ENCODE measurements around the gene MAML1. TPM values are rescaled to one million over a fixed set of nuclear protein-coding genes. Genes with fewer than 3 reads are reported as not detected.

MAML1 gene
- polyA plus RNA-seq, 1 donor from 2014 or later, result 6.8 TPM

DNA sequence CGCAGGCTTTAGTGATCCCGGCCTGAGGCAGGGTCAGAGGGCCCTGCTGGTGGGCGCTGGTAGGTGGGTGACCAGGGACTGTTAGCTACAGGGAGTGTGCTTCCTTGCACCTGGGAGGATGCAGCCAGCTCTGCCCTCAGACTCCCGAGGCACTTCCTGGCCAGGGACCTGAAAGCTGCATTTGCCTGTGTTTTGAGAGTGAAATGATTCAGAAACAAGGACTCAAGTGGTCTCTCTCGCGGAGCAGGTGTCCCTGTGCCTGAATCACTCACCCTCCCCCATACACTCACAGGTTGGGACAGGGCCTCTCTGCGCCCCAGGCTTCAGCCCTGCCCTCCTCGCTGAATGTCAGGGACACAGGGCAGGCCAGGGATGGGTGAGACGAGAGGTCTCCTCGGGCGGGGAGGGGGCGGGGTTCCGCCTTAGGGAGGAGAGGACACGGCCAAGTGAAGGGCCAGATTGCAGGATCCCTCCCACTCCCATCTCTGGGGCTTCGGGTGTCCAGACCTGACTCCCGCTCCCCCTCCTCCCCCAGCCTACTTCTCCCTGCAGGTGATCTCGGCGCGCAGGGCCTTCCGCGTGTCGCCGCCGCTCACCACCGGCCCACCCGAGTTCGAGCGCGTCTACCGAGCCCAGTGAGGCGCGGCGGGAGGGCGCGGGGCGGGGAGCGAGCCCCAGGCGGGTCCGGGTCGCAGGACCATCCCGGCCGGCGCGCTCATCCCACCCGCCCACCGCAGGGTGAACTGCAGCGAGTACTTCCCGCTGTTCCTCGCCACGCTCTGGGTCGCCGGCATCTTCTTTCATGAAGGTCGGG is 62.6 kb downstream of the MAML1 start:
- no peak overlapping the region for H3K4me2 ChIP-seq (ENCODE audit: low read length)
- TF ChIP-seq EZH2 (IDR thresholded peaks at IDR 0.05; ENCODE audit: borderline replicate concordance, insufficient read depth, low read length, poor library complexity, severe bottlenecking) (no peak), EP300 (conservative IDR thresholded peaks at IDR 0.05; ENCODE audit: poor library complexity, severe bottlenecking) (no peak), POLR2AphosphoS5 (IDR thresholded peaks at IDR 0.05) (no peak), TAF1 (IDR thresholded peaks at IDR 0.05; ENCODE audit: low read depth) (no peak), RAD21 (conservative IDR thresholded peaks at IDR 0.05) (no peak), SMC3 (conservative IDR thresholded peaks at IDR 0.05; ENCODE audit: poor library complexity) (no peak), MXI1 (conservative IDR thresholded peaks at IDR 0.05; ENCODE audit: poor library complexity, severe bottlenecking) (no peak)
- TF ChIP-seq, protein P1, sequence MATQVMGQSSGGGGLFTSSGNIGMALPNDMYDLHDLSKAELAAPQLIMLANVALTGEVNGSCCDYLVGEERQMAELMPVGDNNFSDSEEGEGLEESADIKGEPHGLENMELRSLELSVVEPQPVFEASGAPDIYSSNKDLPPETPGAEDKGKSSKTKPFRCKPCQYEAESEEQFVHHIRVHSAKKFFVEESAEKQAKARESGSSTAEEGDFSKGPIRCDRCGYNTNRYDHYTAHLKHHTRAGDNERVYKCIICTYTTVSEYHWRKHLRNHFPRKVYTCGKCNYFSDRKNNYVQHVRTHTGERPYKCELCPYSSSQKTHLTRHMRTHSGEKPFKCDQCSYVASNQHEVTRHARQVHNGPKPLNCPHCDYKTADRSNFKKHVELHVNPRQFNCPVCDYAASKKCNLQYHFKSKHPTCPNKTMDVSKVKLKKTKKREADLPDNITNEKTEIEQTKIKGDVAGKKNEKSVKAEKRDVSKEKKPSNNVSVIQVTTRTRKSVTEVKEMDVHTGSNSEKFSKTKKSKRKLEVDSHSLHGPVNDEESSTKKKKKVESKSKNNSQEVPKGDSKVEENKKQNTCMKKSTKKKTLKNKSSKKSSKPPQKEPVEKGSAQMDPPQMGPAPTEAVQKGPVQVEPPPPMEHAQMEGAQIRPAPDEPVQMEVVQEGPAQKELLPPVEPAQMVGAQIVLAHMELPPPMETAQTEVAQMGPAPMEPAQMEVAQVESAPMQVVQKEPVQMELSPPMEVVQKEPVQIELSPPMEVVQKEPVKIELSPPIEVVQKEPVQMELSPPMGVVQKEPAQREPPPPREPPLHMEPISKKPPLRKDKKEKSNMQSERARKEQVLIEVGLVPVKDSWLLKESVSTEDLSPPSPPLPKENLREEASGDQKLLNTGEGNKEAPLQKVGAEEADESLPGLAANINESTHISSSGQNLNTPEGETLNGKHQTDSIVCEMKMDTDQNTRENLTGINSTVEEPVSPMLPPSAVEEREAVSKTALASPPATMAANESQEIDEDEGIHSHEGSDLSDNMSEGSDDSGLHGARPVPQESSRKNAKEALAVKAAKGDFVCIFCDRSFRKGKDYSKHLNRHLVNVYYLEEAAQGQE (IDR thresholded peaks at IDR 0.05; ENCODE audit: borderline replicate concordance), result no peak
- TF ChIP-seq, protein P2, sequence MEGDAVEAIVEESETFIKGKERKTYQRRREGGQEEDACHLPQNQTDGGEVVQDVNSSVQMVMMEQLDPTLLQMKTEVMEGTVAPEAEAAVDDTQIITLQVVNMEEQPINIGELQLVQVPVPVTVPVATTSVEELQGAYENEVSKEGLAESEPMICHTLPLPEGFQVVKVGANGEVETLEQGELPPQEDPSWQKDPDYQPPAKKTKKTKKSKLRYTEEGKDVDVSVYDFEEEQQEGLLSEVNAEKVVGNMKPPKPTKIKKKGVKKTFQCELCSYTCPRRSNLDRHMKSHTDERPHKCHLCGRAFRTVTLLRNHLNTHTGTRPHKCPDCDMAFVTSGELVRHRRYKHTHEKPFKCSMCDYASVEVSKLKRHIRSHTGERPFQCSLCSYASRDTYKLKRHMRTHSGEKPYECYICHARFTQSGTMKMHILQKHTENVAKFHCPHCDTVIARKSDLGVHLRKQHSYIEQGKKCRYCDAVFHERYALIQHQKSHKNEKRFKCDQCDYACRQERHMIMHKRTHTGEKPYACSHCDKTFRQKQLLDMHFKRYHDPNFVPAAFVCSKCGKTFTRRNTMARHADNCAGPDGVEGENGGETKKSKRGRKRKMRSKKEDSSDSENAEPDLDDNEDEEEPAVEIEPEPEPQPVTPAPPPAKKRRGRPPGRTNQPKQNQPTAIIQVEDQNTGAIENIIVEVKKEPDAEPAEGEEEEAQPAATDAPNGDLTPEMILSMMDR (IDR thresholded peaks at IDR 0.05; ENCODE audit: poor library complexity, severe bottlenecking), result no peak
- peak overlapping the region; percentile 57 for H3K9ac ChIP-seq (ENCODE audit: low read length)
- no peaks in the 10 kb centered on the region for H4K20me1 ChIP-seq (ENCODE audit: insufficient read depth)
- no peaks in the 10 kb centered on the region for H3F3A ChIP-seq (ENCODE audit: insufficient read depth, low read length, poor library complexity, severe bottlenecking)
- no peaks in the 10 kb centered on the region for H3K9me2 ChIP-seq (ENCODE audit: insufficient read depth, low read length)
- no peaks in the 10 kb centered on the region for H3K27me3 ChIP-seq (ENCODE audit: insufficient read depth, low read depth, low read length)
- no peak overlapping the region for H3K27ac ChIP-seq (ENCODE audit: low read length)
- H3K4me3 ChIP-seq (ENCODE audit: low read length), result peak overlapping the region; percentile 73
- H3K36me3 ChIP-seq (ENCODE audit: insufficient read depth, low read length), result no peaks in the 10 kb centered on the region
- H2AFZ ChIP-seq (ENCODE audit: low read depth, low read length), result no peak overlapping the region
- H3K79me2 ChIP-seq (replicated peaks; ENCODE audit: insufficient read depth, low read length), result no peaks in the 10 kb centered on the region
- H3K9me3 ChIP-seq (ENCODE audit: low read length), result no peaks in the 10 kb centered on the region

DNA sequence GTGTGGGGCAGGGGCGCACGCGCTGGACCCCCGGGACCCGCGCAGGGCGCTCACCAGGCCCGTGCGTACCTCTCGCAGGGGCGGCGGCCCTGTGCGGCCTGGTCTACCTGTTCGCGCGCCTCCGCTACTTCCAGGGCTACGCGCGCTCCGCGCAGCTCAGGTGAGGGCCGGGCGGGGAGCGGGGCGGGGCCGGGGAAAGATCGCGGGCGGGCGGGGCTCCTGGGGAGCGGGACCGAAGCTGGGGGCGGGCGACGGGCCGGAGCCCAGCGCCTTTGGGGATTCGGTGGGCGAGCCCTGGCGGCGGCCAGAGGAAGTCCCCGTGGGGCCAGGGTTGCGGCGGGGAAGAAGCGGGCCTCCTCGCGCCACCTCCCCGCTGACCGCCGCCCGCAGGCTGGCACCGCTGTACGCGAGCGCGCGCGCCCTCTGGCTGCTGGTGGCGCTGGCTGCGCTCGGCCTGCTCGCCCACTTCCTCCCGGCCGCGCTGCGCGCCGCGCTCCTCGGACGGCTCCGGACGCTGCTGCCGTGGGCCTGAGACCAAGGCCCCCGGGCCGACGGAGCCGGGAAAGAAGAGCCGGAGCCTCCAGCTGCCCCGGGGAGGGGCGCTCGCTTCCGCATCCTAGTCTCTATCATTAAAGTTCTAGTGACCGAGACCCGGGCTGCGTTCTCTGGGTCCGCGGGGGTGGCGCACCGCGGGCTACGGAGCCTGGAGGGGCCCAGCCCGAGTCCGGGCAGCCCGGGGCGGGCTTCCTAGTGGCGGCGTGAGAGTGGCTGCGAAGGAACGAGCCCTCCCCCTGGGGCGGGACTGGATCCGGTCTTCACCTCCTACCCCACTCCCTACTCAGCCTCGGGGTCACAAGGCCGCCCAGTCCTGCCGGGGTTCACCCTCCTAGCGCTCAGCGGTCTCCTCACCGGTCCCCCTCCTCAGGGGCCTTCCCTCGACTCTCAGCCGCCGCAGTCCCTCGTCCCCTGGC is 63.5 kb downstream of the MAML1 start:
- H2AFZ ChIP-seq (ENCODE audit: low read depth, low read length), result no peak overlapping the region
- no peaks in the 10 kb centered on the region for H3K36me3 ChIP-seq (ENCODE audit: insufficient read depth, low read length)

More for the DNA sequence above, 63.5 kb downstream of the MAML1 start:
- Histone ChIP-seq H3K79me2 (replicated peaks; ENCODE audit: insufficient read depth, low read length) (no peaks in the 10 kb centered on the region), H3K4me3 (ENCODE audit: low read length) (peak overlapping the region; percentile 73), H3F3A (ENCODE audit: insufficient read depth, low read length, poor library complexity, severe bottlenecking) (no peaks in the 10 kb centered on the region), H3K9me2 (ENCODE audit: insufficient read depth, low read length) (no peaks in the 10 kb centered on the region), H3K9ac (ENCODE audit: low read length) (peak overlapping the region; percentile 57), H3K9me3 (ENCODE audit: low read length) (no peaks in the 10 kb centered on the region), H3K27me3 (ENCODE audit: insufficient read depth, low read depth, low read length) (no peaks in the 10 kb centered on the region), H3K4me2 (ENCODE audit: low read length) (no peak overlapping the region), H4K20me1 (ENCODE audit: insufficient read depth) (no peaks in the 10 kb centered on the region), H3K27ac (ENCODE audit: low read length) (no peak overlapping the region)
- TF ChIP-seq TAF1 (IDR thresholded peaks at IDR 0.05; ENCODE audit: low read depth), result no peak
- TF ChIP-seq, protein P2 (IDR thresholded peaks at IDR 0.05; ENCODE audit: poor library complexity, severe bottlenecking), result peak; percentile 84
- no peak for TF ChIP-seq EP300 (conservative IDR thresholded peaks at IDR 0.05; ENCODE audit: poor library complexity, severe bottlenecking)
- TF ChIP-seq MXI1 (conservative IDR thresholded peaks at IDR 0.05; ENCODE audit: poor library complexity, severe bottlenecking), result peak; percentile 21
- TF ChIP-seq SMC3 (conservative IDR thresholded peaks at IDR 0.05; ENCODE audit: poor library complexity), result peak; percentile 71
- peak; percentile 28 for TF ChIP-seq POLR2AphosphoS5 (IDR thresholded peaks at IDR 0.05)
- peak; percentile 63 for TF ChIP-seq RAD21 (conservative IDR thresholded peaks at IDR 0.05)

Measured in neural cell (in vitro differentiated cells).